ENCODE data around the gene SLC35F1.

- no peak for TF ChIP-seq ZFP1 (CRISPR knock-in tag; IDR thresholded peaks at IDR 0.05)
- TF ChIP-seq RAD51 (IDR thresholded peaks at IDR 0.05; ENCODE audit: borderline replicate concordance, low read depth): no peak
- TF ChIP-seq PCBP2 (IDR thresholded peaks at IDR 0.05; ENCODE audit: low read depth, low read length, poor library complexity, severe bottlenecking): no peak
- TF ChIP-seq CTCF (IDR thresholded peaks at IDR 0.05 in 2 of 3, conservative IDR thresholded peaks at IDR 0.05 in 1 of 3; ENCODE audit: insufficient read depth in 2 of 3, low read depth in 1 of 3, low read length in 3 of 3): no peak
Observed at GRCh38 chr6:117916483-117916882, 9.4 kb downstream of the SLC35F1 start.
